HepG2 (cell line): ENCODE measurements around the gene TRIM15. TPM values are rescaled to one million over a fixed set of nuclear protein-coding genes. Genes with fewer than 3 reads are reported as not detected.
A peak's percentile ranks its signal among the peaks of the same experiment; 100 is the strongest.

ENCODE experiments used
- CENPX ChIP-seq: sonication (generic); formaldehyde crosslinking; IDR thresholded peaks from 2 replicates; pipeline ENCODE4 v1.9.0; 2021; ENCODE audit warnings: mild to moderate bottlenecking, missing genetic modification reagents, moderate library complexity
- EP300 ChIP-seq, 3 experiments: sonication (generic) in 1 of 3; formaldehyde crosslinking in 1 of 3; IDR thresholded peaks; 2 replicates each; pipeline versions ENCODE4 v1.5.1 to v1.6.1; 2011 to 2020; ENCODE audit warnings: low read depth in 2 of 3, low read length in 2 of 3, borderline replicate concordance in 1 of 3, improper control_type of control experiment in 1 of 3, mild to moderate bottlenecking in 1 of 3, missing genetic modification reagents in 1 of 3, moderate library complexity in 1 of 3
- ETV5 ChIP-seq: IDR thresholded peaks from 2 replicates; pipeline ENCODE4 v1.6.1; 2018; ENCODE audit warnings: missing biosample characterization, missing genetic modification reagents, inconsistent platforms, borderline replicate concordance
- FOXK1 ChIP-seq: sonication (generic); formaldehyde crosslinking; IDR thresholded peaks from 2 replicates; pipeline ENCODE4 v1.4.0; 2020; ENCODE audit warnings: low read depth, missing genetic modification reagents, borderline replicate concordance
- HMG20A ChIP-seq: IDR thresholded peaks from 2 replicates; pipeline ENCODE4 v1.6.1; 2016; ENCODE audit warnings: borderline replicate concordance
- NCOR1 ChIP-seq: fragments of 200-600 bp; sonication (generic); IDR thresholded peaks from 2 replicates; pipeline ENCODE4 v1.7.0; 2017; ENCODE audit warnings: antibody characterized with exemption, low read length, borderline replicate concordance
- NR2F6 ChIP-seq, 2 experiments: IDR thresholded peaks; 2 replicates each; pipeline ENCODE4 v1.6.1; 2016; ENCODE audit warnings: antibody characterized with exemption in 1 of 2, mild to moderate bottlenecking in 1 of 2
- RFXANK ChIP-seq: IDR thresholded peaks from 2 replicates; pipeline ENCODE4 v1.6.1; 2016
- SETDB1 ChIP-seq: sonication (generic); formaldehyde crosslinking; IDR thresholded peaks from 2 replicates; pipeline ENCODE4 v1.5.1; 2020; ENCODE audit warnings: missing genetic modification reagents, mild to moderate bottlenecking, borderline replicate concordance
- SOX5 ChIP-seq: IDR thresholded peaks from 2 replicates; pipeline ENCODE4 v1.6.1; 2016; ENCODE audit warnings: borderline replicate concordance
- TBX2 ChIP-seq: sonication (generic); formaldehyde crosslinking; IDR thresholded peaks from 2 replicates; pipeline ENCODE4 v1.5.0; 2020; ENCODE audit warnings: missing genetic modification reagents, mild to moderate bottlenecking, borderline replicate concordance
- ZBTB21 ChIP-seq: sonication (generic); formaldehyde crosslinking; IDR thresholded peaks from 2 replicates; pipeline ENCODE4 v1.4.0; 2020; ENCODE audit warnings: missing genetic modification reagents
- ZBTB7A ChIP-seq: sonication (generic); formaldehyde crosslinking; IDR thresholded peaks from 2 replicates; pipeline ENCODE4 v1.8.0; 2022; ENCODE audit warnings: mild to moderate bottlenecking, missing genetic modification reagents
- ZEB1 ChIP-seq: IDR thresholded peaks from 2 replicates; pipeline ENCODE4 v1.6.1; 2012; ENCODE audit warnings: mild to moderate bottlenecking, low read depth, inconsistent platforms; ENCODE audit not compliant: insufficient replicate concordance
- ZFP37 ChIP-seq: sonication (generic); formaldehyde crosslinking; IDR thresholded peaks from 2 replicates; pipeline ENCODE4 v1.4.0; 2020; ENCODE audit warnings: missing genetic modification reagents, borderline replicate concordance
- ZNF335 ChIP-seq: sonication (generic); formaldehyde crosslinking; IDR thresholded peaks from 2 replicates; pipeline ENCODE4 v1.4.0; 2020; ENCODE audit warnings: missing genetic modification reagents
- ZNF468 ChIP-seq: sonication (generic); formaldehyde crosslinking; IDR thresholded peaks from 2 replicates; pipeline ENCODE4 v1.8.0; 2022; ENCODE audit warnings: mild to moderate bottlenecking, moderate library complexity, missing genetic modification reagents
- polyA plus RNA-seq, 8 experiments: library from polyadenylated mRNA; depleted of rRNA in 3 of 8; stranded (reverse) in 7 of 8; unstranded in 1 of 8; fragments of >200 nt; fragmentation: Illumina TruSeq in 4 of 8; extraction: Trizol in 4 of 8; gene quantifications; 2 replicates each; pipeline versions ENCODE4 v1.2.1 to v1.2.3, GENCODE V29; 2011 to 2016; ENCODE audit warnings: low read depth in 4 of 8, missing spikeins in 1 of 8, mixed read lengths in 1 of 8; ENCODE audit not compliant: insufficient read depth in 1 of 8
- total RNA-seq, 5 experiments: library from RNA; depleted of rRNA; stranded (reverse); fragments of >200 nt; fragmentation: Illumina TruSeq; extraction: Trizol; gene quantifications; 2 replicates each; pipeline ENCODE4 v1.2.3, GENCODE V29; 2016; ENCODE audit warnings: low read depth in 1 of 5
- TF ChIP-seq, protein P1 (sequence below): sonication (generic); formaldehyde crosslinking; IDR thresholded peaks from 2 replicates; pipeline ENCODE4 v1.5.1; 2020; ENCODE audit warnings: mild to moderate bottlenecking, moderate library complexity, missing genetic modification reagents
- TF ChIP-seq, protein P2 (sequence below): IDR thresholded peaks from 2 replicates; pipeline ENCODE4 v1.4.0; 2020; ENCODE audit warnings: mild to moderate bottlenecking, missing genetic modification reagents
- TF ChIP-seq, protein P3 (sequence below): sonication (generic); formaldehyde crosslinking; IDR thresholded peaks from 2 replicates; pipeline ENCODE4 v1.4.0; 2020; ENCODE audit warnings: missing genetic modification reagents

The TRIM15 gene
- total and polyA plus RNA-seq, 2 of the 13 experiments (the other 11 are each of a cell fraction or from before 2014, with no cell fraction given) = 35.1 to 38.2 TPM

DNA sequence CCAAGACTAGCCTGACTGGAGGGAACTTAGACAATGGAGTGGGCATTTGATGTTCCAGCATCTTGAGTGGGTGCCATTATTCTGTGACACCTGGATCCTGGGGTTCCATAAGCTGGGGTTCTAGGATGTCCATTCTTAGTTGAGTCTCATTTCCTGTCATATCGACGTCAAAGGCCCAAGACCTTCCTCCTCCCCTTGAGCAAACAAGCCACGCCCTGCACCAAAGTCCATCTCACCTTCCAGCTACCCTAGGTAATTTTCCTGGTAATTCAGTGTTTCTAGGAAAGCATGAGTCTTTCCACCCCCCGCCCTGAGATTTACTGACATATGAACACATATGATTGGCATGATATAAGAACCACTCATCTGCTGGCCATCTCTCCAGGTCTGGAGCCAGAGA lies 27.6 kb upstream of the TRIM15 start, which contains the start of gene TRIM40 (continued):
- TF ChIP-seq, protein P1, sequence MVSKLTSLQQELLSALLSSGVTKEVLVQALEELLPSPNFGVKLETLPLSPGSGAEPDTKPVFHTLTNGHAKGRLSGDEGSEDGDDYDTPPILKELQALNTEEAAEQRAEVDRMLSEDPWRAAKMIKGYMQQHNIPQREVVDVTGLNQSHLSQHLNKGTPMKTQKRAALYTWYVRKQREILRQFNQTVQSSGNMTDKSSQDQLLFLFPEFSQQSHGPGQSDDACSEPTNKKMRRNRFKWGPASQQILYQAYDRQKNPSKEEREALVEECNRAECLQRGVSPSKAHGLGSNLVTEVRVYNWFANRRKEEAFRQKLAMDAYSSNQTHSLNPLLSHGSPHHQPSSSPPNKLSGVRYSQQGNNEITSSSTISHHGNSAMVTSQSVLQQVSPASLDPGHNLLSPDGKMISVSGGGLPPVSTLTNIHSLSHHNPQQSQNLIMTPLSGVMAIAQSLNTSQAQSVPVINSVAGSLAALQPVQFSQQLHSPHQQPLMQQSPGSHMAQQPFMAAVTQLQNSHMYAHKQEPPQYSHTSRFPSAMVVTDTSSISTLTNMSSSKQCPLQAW (CRISPR knock-in tag) = 0 out of 2 replicates have a peak, but pooled peaks have one; percentile 28
- TF ChIP-seq SETDB1 (CRISPR knock-in tag) = no peak
- 0 out of 2 replicates have a peak, but pooled peaks have one; percentile 32 for TF ChIP-seq TBX2 (CRISPR knock-in tag)
- TF ChIP-seq NCOR1 = peak; percentile 77; the same call in 1 of the 2 replicates
- TF ChIP-seq NR2F6 (IDR thresholded peaks at IDR 0.05) = no peak; the same call in 1 of the 2 replicates
- peak; percentile 39; the same call in 1 of the 2 replicates for TF ChIP-seq NR2F6 (CRISPR knock-in tag; IDR thresholded peaks at IDR 0.05)
- TF ChIP-seq HMG20A (CRISPR knock-in tag) = peak; percentile 70; the same call in 1 of the 2 replicates
- TF ChIP-seq SOX5 (CRISPR knock-in tag) = peak; percentile 24; the same call in 1 of the 2 replicates
- peak; percentile 37; the same call in 1 of the 2 replicates for TF ChIP-seq FOXK1 (CRISPR knock-in tag)
- TF ChIP-seq, protein P2, sequence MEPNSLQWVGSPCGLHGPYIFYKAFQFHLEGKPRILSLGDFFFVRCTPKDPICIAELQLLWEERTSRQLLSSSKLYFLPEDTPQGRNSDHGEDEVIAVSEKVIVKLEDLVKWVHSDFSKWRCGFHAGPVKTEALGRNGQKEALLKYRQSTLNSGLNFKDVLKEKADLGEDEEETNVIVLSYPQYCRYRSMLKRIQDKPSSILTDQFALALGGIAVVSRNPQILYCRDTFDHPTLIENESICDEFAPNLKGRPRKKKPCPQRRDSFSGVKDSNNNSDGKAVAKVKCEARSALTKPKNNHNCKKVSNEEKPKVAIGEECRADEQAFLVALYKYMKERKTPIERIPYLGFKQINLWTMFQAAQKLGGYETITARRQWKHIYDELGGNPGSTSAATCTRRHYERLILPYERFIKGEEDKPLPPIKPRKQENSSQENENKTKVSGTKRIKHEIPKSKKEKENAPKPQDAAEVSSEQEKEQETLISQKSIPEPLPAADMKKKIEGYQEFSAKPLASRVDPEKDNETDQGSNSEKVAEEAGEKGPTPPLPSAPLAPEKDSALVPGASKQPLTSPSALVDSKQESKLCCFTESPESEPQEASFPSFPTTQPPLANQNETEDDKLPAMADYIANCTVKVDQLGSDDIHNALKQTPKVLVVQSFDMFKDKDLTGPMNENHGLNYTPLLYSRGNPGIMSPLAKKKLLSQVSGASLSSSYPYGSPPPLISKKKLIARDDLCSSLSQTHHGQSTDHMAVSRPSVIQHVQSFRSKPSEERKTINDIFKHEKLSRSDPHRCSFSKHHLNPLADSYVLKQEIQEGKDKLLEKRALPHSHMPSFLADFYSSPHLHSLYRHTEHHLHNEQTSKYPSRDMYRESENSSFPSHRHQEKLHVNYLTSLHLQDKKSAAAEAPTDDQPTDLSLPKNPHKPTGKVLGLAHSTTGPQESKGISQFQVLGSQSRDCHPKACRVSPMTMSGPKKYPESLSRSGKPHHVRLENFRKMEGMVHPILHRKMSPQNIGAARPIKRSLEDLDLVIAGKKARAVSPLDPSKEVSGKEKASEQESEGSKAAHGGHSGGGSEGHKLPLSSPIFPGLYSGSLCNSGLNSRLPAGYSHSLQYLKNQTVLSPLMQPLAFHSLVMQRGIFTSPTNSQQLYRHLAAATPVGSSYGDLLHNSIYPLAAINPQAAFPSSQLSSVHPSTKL (CRISPR knock-in tag) = peak; percentile 78
- TF ChIP-seq ZBTB21 (CRISPR knock-in tag) = 0 out of 2 replicates have a peak, but pooled peaks have one; percentile 46
- no peak for TF ChIP-seq RFXANK (CRISPR knock-in tag)
- no peak for TF ChIP-seq CENPX (CRISPR knock-in tag)
- TF ChIP-seq, protein P3, sequence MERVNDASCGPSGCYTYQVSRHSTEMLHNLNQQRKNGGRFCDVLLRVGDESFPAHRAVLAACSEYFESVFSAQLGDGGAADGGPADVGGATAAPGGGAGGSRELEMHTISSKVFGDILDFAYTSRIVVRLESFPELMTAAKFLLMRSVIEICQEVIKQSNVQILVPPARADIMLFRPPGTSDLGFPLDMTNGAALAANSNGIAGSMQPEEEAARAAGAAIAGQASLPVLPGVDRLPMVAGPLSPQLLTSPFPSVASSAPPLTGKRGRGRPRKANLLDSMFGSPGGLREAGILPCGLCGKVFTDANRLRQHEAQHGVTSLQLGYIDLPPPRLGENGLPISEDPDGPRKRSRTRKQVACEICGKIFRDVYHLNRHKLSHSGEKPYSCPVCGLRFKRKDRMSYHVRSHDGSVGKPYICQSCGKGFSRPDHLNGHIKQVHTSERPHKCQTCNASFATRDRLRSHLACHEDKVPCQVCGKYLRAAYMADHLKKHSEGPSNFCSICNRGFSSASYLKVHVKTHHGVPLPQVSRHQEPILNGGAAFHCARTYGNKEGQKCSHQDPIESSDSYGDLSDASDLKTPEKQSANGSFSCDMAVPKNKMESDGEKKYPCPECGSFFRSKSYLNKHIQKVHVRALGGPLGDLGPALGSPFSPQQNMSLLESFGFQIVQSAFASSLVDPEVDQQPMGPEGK (CRISPR knock-in tag) = peak; percentile 36; the same call in 1 of the 2 replicates
- TF ChIP-seq EP300 (IDR thresholded peaks at IDR 0.05; ENCODE audit: low read depth in 2 of 2, low read length in 2 of 2) = peak in 1 of 2 experiments; percentile 63; a peak in 1 of 4 replicates
- peak; percentile 25; the same call in 1 of the 2 replicates for TF ChIP-seq EP300 (CRISPR knock-in tag; IDR thresholded peaks at IDR 0.05; ENCODE audit: borderline replicate concordance)
- TF ChIP-seq ZFP37 (CRISPR knock-in tag) = no peak
- no peak for TF ChIP-seq ZBTB7A (CRISPR knock-in tag)
- no peak for TF ChIP-seq ZNF335
- TF ChIP-seq ZEB1 = peak; percentile 47
- TF ChIP-seq ETV5 (CRISPR knock-in tag) = peak; percentile 47; the same call in 1 of the 2 replicates
- TF ChIP-seq ZNF468 (CRISPR knock-in tag) = 0 out of 2 replicates have a peak, but pooled peaks have one; percentile 37
